Astrocyte (in vitro differentiated cells and primary cell): Measurements from ENCODE around the gene KIAA0825. TPM values are rescaled to one million over a fixed set of nuclear protein-coding genes. Genes with fewer than 3 reads are reported as not detected.

ENCODE experiments used
- DNase-seq: peaks from one replicate; pipeline ENCODE4 v3.0.0-alpha.2; 2010; ENCODE audit warnings: low read depth
- FAIRE-seq: peaks from 2 replicates; lab custom pipeline; 2011; peaks lifted over from hg19 to GRCh38; lab: Jason Lieb, UNC
- H2AFZ ChIP-seq: 2 replicates; pipeline ENCODE4 v1.6.0; 2012; ENCODE audit warnings: low read depth, low read length, inconsistent platforms
- H3K27ac ChIP-seq: 2 replicates; pipeline ENCODE4 v1.5.1; 2011; ENCODE audit warnings: low read depth, low read length, inconsistent platforms
- H3K27me3 ChIP-seq: 2 replicates; pipeline ENCODE4 v1.6.0; 2011; ENCODE audit warnings: low read length, inconsistent platforms; ENCODE audit not compliant: insufficient read depth
- H3K36me3 ChIP-seq: 2 replicates; pipeline ENCODE4 v1.5.1; 2011; ENCODE audit warnings: low read length, inconsistent platforms; ENCODE audit not compliant: insufficient read depth
- H3K4me1 ChIP-seq: 2 replicates; pipeline ENCODE4 v1.5.1; 2011; ENCODE audit warnings: low read length, inconsistent platforms; ENCODE audit not compliant: insufficient read depth
- H3K4me2 ChIP-seq: 2 replicates; pipeline ENCODE4 v1.6.0; 2012; ENCODE audit warnings: low read length, inconsistent platforms
- H3K4me3 ChIP-seq: 2 replicates; pipeline ENCODE4 v1.5.1; 2011; ENCODE audit warnings: low read depth, mild to moderate bottlenecking, low read length, inconsistent platforms; ENCODE audit not compliant: insufficient read depth
- H3K79me2 ChIP-seq: 2 replicates; pipeline ENCODE4 v1.6.0; 2012; ENCODE audit warnings: mild to moderate bottlenecking, low read length, inconsistent platforms; ENCODE audit not compliant: insufficient read depth
- H3K9ac ChIP-seq: 2 replicates; pipeline ENCODE4 v1.6.0; 2012; ENCODE audit warnings: mild to moderate bottlenecking, low read length, inconsistent platforms
- H3K9me3 ChIP-seq: 2 replicates; pipeline ENCODE4 v1.5.1; 2012; ENCODE audit warnings: low read depth, mild to moderate bottlenecking, low read length, inconsistent platforms; ENCODE audit not compliant: insufficient read depth
- H4K20me1 ChIP-seq: 2 replicates; pipeline ENCODE4 v1.6.0; 2012; ENCODE audit warnings: low read length, inconsistent platforms; ENCODE audit not compliant: insufficient read depth
- H3K27ac Mint-ChIP-seq: one replicate; pipeline ENCODE4 v1.8.0; 2021; ENCODE audit warnings: mild to moderate bottlenecking, mixed read lengths; ENCODE audit not compliant: unreplicated experiment
- H3K27me3 Mint-ChIP-seq: one replicate; pipeline ENCODE4 v1.8.0; 2021; ENCODE audit warnings: low read depth, mixed read lengths; ENCODE audit not compliant: unreplicated experiment
- H3K36me3 Mint-ChIP-seq: one replicate; pipeline ENCODE4 v1.8.0; 2021; ENCODE audit warnings: low read depth, mixed read lengths; ENCODE audit not compliant: unreplicated experiment
- H3K4me1 Mint-ChIP-seq: one replicate; pipeline ENCODE4 v1.8.0; 2021; ENCODE audit warnings: low read depth, mixed read lengths; ENCODE audit not compliant: unreplicated experiment
- H3K4me3 Mint-ChIP-seq: one replicate; pipeline ENCODE4 v1.8.0; 2021; ENCODE audit warnings: mild to moderate bottlenecking, moderate library complexity, mixed read lengths; ENCODE audit not compliant: unreplicated experiment
- H3K9me3 Mint-ChIP-seq: one replicate; pipeline ENCODE4 v1.8.0; 2021; ENCODE audit warnings: mild to moderate bottlenecking, mixed read lengths; ENCODE audit not compliant: unreplicated experiment
- CTCF ChIP-seq: IDR thresholded peaks from 2 replicates; pipeline ENCODE4 v1.5.1; 2011; ENCODE audit warnings: low read depth, mild to moderate bottlenecking, inconsistent platforms, low read length, moderate library complexity; ENCODE audit not compliant: insufficient read depth
- EZH2 ChIP-seq: IDR thresholded peaks from 2 replicates; pipeline ENCODE4 v1.6.1; 2012; ENCODE audit warnings: mild to moderate bottlenecking, low read length, inconsistent platforms; ENCODE audit not compliant: insufficient read depth
- total RNA-seq: library from RNA; stranded (reverse); gene quantifications from 2 replicates; pipeline ENCODE4 v1.2.1, GENCODE V29; 2021

KIAA0825 gene
- total RNA-seq, 1 donor from 2014 or later, result 2.5 TPM

GRCh38 chr5:94388773-94389514 is 229.5 kb downstream of the KIAA0825 start:
- Histone ChIP-seq H3K9me3 (no peaks in the 10 kb centered on the region), H3K4me2 (no peak overlapping the region)

GRCh38 chr5:94385767-94386166 is 232.6 kb downstream of the KIAA0825 start:
- no peaks in the 10 kb centered on the region for H3K9me3 Mint-ChIP-seq

More at GRCh38 chr5:94388773-94389514, 229.5 kb downstream of the KIAA0825 start:
- Mint-ChIP-seq H3K9me3 (no peaks in the 10 kb centered on the region), H3K4me1 (peaks cover 2% of the 10 kb centered on the region), H3K4me3 (no peak overlapping the region), H3K36me3 (no peaks in the 10 kb centered on the region), H3K27me3 (no peaks in the 10 kb centered on the region), H3K27ac (no peak overlapping the region)
- Histone ChIP-seq H3K9ac (no peak overlapping the region), H4K20me1 (no peaks in the 10 kb centered on the region), H3K27ac (no peak overlapping the region), H3K79me2 (no peaks in the 10 kb centered on the region), H3K4me1 (no peaks in the 10 kb centered on the region), H3K36me3 (no peaks in the 10 kb centered on the region), H3K27me3 (no peaks in the 10 kb centered on the region), H2AFZ (no peak overlapping the region), H3K4me3 (no peak overlapping the region)
- TF ChIP-seq CTCF (no peak), EZH2 (no peak)
- DNase-seq, result no peak
- FAIRE-seq, result no peak

More at GRCh38 chr5:94385767-94386166, 232.6 kb downstream of the KIAA0825 start:
- H3K4me1 Mint-ChIP-seq, result peaks cover 2% of the 10 kb centered on the region
- H3K36me3 ChIP-seq, result no peaks in the 10 kb centered on the region
- H3K27ac Mint-ChIP-seq, result no peak overlapping the region
- no peaks in the 10 kb centered on the region for H4K20me1 ChIP-seq
- H3K27ac ChIP-seq, result no peak overlapping the region
- H3K4me3 Mint-ChIP-seq, result no peak overlapping the region
- DNase-seq (no peak), FAIRE-seq (no peak)
- H3K27me3 ChIP-seq, result no peaks in the 10 kb centered on the region
- no peaks in the 10 kb centered on the region for H3K4me1 ChIP-seq
- no peaks in the 10 kb centered on the region for H3K9me3 ChIP-seq
- no peaks in the 10 kb centered on the region for H3K36me3 Mint-ChIP-seq
- H3K27me3 Mint-ChIP-seq, result no peaks in the 10 kb centered on the region
- H3K4me3 ChIP-seq, result no peak overlapping the region
- H3K9ac ChIP-seq, result no peak overlapping the region
- TF ChIP-seq EZH2 (no peak), CTCF (no peak)
- no peaks in the 10 kb centered on the region for H3K79me2 ChIP-seq
- no peak overlapping the region for H3K4me2 ChIP-seq
- H2AFZ ChIP-seq, result no peak overlapping the region
